ENCODE data around the gene UCK2. TPM values are rescaled to one million over a fixed set of nuclear protein-coding genes. Genes with fewer than 3 reads are reported as not detected.

The UCK2 gene
- total and polyA plus RNA-seq, 9 of the 15 experiments (the other 6 are each of a cell fraction or from before 2014, with no cell fraction given), result 71.6 to 145 (median 95.8) TPM

- TF ChIP-seq ESRRB (CRISPR knock-in tag; IDR thresholded peaks at IDR 0.05; ENCODE audit: borderline replicate concordance) (no peak), PML (IDR thresholded peaks at IDR 0.05; ENCODE audit: low read length) (no peak; the same call in 1 of the 2 replicates), KDM4B (IDR thresholded peaks at IDR 0.05; ENCODE audit: borderline replicate concordance in 2 of 2, low read depth in 1 of 2) (no peak), HDGF (IDR thresholded peaks at IDR 0.05) (no peak), PURB (CRISPR knock-in tag; IDR thresholded peaks at IDR 0.05; ENCODE audit: low read depth) (no peak), HDAC2 (IDR thresholded peaks at IDR 0.05) (peak; percentile 66; the same call in 1 of the 2 replicates), EP300 (IDR thresholded peaks at IDR 0.05; ENCODE audit: low read length) (no peak), EHMT2 (IDR thresholded peaks at IDR 0.05) (no peak), ZNF512 (tag; IDR thresholded peaks at IDR 0.05) (no peak), RFX1 (IDR thresholded peaks at IDR 0.05) (no peak), ZNF347 (CRISPR knock-in tag; IDR thresholded peaks at IDR 0.05; ENCODE audit: low read depth) (no peak), CBFA2T3 (IDR thresholded peaks at IDR 0.05) (no peak; the same call in 1 of the 2 replicates), PCBP2 (IDR thresholded peaks at IDR 0.05; ENCODE audit: low read depth, low read length, poor library complexity, severe bottlenecking) (no peak), E4F1 (CRISPR knock-in tag; IDR thresholded peaks at IDR 0.05; ENCODE audit: borderline replicate concordance) (no peak), NR1H2 (CRISPR knock-in tag; IDR thresholded peaks at IDR 0.05) (no peak), THRB (CRISPR knock-in tag; conservative IDR thresholded peaks at IDR 0.05) (0 out of 2 replicates have a peak, but pooled peaks have one; percentile 32), SRSF7 (optimal IDR thresholded peaks at IDR 0.05; ENCODE audit: low read depth, low read length) (no peak), PPARD (CRISPR knock-in tag; IDR thresholded peaks at IDR 0.05) (no peak), MTA2 (IDR thresholded peaks at IDR 0.05; ENCODE audit: low read depth) (no peak), NCOA6 (IDR thresholded peaks at IDR 0.05) (no peak), MCM5 (IDR thresholded peaks at IDR 0.05; ENCODE audit: low read depth) (no peak)
- TF ChIP-seq, protein P1, sequence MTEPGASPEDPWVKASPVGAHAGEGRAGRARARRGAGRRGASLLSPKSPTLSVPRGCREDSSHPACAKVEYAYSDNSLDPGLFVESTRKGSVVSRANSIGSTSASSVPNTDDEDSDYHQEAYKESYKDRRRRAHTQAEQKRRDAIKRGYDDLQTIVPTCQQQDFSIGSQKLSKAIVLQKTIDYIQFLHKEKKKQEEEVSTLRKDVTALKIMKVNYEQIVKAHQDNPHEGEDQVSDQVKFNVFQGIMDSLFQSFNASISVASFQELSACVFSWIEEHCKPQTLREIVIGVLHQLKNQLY (CRISPR knock-in tag; conservative IDR thresholded peaks at IDR 0.05), result no peak
- TF ChIP-seq, protein P2, sequence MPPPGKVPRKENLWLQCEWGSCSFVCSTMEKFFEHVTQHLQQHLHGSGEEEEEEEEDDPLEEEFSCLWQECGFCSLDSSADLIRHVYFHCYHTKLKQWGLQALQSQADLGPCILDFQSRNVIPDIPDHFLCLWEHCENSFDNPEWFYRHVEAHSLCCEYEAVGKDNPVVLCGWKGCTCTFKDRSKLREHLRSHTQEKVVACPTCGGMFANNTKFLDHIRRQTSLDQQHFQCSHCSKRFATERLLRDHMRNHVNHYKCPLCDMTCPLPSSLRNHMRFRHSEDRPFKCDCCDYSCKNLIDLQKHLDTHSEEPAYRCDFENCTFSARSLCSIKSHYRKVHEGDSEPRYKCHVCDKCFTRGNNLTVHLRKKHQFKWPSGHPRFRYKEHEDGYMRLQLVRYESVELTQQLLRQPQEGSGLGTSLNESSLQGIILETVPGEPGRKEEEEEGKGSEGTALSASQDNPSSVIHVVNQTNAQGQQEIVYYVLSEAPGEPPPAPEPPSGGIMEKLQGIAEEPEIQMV (tag; conservative IDR thresholded peaks at IDR 0.05; ENCODE audit: low read depth), result no peak
Measured at GRCh38 chr1:165828669-165829329, 1.4 kb downstream of the UCK2 start (continued).

All from K562 (cell line).